ENCODE results near the gene STMN1.

The STMN1 gene

GRCh38 chr1:25929016-25929415, 22.8 kb upstream of the STMN1 start:
- CTCF ChIA-PET: interaction anchor here (0.9 kb wide), 1 partner anchor 42 kb away, joined by 3 read pairs; no protein-coding TSS in a partner anchor
- no peak overlapping the region for H3K27ac Mint-ChIP-seq
- no peak for DNase-seq
- no peaks in the 10 kb centered on the region for H3K36me3 Mint-ChIP-seq
- no peak overlapping the region for H3K4me3 Mint-ChIP-seq
- H3K27me3 Mint-ChIP-seq: peaks cover 79% of the 10 kb centered on the region
- H3K9me3 Mint-ChIP-seq: no peaks in the 10 kb centered on the region
- H3K4me1 Mint-ChIP-seq: peaks cover 2% of the 10 kb centered on the region

- H3K27me3 Mint-ChIP-seq: peaks cover 81% of the 10 kb centered on the region
These were observed 21.5 kb upstream of the STMN1 start for GRCh38 chr1:25927521-25928265.

GRCh38 chr1:25926731-25927496, 20.7 kb upstream of the STMN1 start:
- Mint-ChIP-seq H3K4me3 (no peak overlapping the region), H3K27me3 (peaks cover 88% of the 10 kb centered on the region), H3K27ac (no peak overlapping the region), H3K36me3 (no peaks in the 10 kb centered on the region), H3K9me3 (no peaks in the 10 kb centered on the region), H3K4me1 (peaks cover 18% of the 10 kb centered on the region)
- no peak for DNase-seq
- CTCF ChIA-PET: interaction anchor here (0.7 to 1.0 kb wide), 2 partner anchors 38 to 90 kb away, joined by 3 read pairs; no protein-coding TSS in a partner anchor

More at GRCh38 chr1:25927521-25928265, 21.5 kb upstream of the STMN1 start:
- no peak overlapping the region for H3K4me3 Mint-ChIP-seq
- CTCF ChIA-PET: no interaction called here
- no peaks in the 10 kb centered on the region for H3K36me3 Mint-ChIP-seq
- H3K4me1 Mint-ChIP-seq: peaks cover 11% of the 10 kb centered on the region
- no peak for DNase-seq
- H3K27ac Mint-ChIP-seq: no peak overlapping the region
- H3K9me3 Mint-ChIP-seq: no peaks in the 10 kb centered on the region

GRCh38 chr1:25924454-25924853, 18.2 kb upstream of the STMN1 start:
- Mint-ChIP-seq H3K27me3 (peaks cover 73% of the 10 kb centered on the region), H3K9me3 (no peaks in the 10 kb centered on the region), H3K36me3 (no peaks in the 10 kb centered on the region), H3K4me3 (no peak overlapping the region), H3K27ac (no peak overlapping the region), H3K4me1 (peaks cover 31% of the 10 kb centered on the region)
- DNase-seq: no peak
- CTCF ChIA-PET: interaction anchor here (1.2 kb wide), 1 partner anchor 29 kb away, joined by 3 read pairs; no protein-coding TSS in a partner anchor

GRCh38 chr1:25922971-25923552, 16.8 kb upstream of the STMN1 start:
- Mint-ChIP-seq H3K4me3 (peak overlapping the region; percentile 76), H3K9me3 (no peaks in the 10 kb centered on the region), H3K27ac (no peak overlapping the region), H3K36me3 (peaks cover under 1% of the 10 kb centered on the region), H3K27me3 (peaks cover 66% of the 10 kb centered on the region), H3K4me1 (peaks cover 37% of the 10 kb centered on the region)
- CTCF ChIA-PET: interaction anchor here (3.3 kb wide), 1 partner anchor 27 kb away, joined by 12 read pairs; no protein-coding TSS in a partner anchor
- DNase-seq: no peak

GRCh38 chr1:25922056-25922970, 16.1 kb upstream of the STMN1 start:
- peaks cover 44% of the 10 kb centered on the region for H3K4me1 Mint-ChIP-seq
- no peaks in the 10 kb centered on the region for H3K9me3 Mint-ChIP-seq

GRCh38 chr1:25918615-25919014, 12.4 kb upstream of the STMN1 start:
- DNase-seq: no peak
- peaks cover 31% of the 10 kb centered on the region for H3K27me3 Mint-ChIP-seq
- CTCF ChIA-PET: interaction anchor here (1.0 to 1.1 kb wide), 2 partner anchors 14 to 23 kb away, joined by 3 to 5 read pairs; no protein-coding TSS in a partner anchor
- H3K4me3 Mint-ChIP-seq: no peak overlapping the region
- H3K36me3 Mint-ChIP-seq: peaks cover 1% of the 10 kb centered on the region
- H3K9me3 Mint-ChIP-seq: no peaks in the 10 kb centered on the region
- peaks cover 40% of the 10 kb centered on the region for H3K4me1 Mint-ChIP-seq
- H3K27ac Mint-ChIP-seq: no peak overlapping the region

More at GRCh38 chr1:25922056-25922970, 16.1 kb upstream of the STMN1 start:
- CTCF ChIA-PET: interaction anchor here (1.5 to 3.3 kb wide), 2 partner anchors 11 to 26 kb away, joined by 3 to 12 read pairs; no protein-coding TSS in a partner anchor
- Mint-ChIP-seq H3K27ac (peak overlapping the region; percentile 78), H3K27me3 (peaks cover 62% of the 10 kb centered on the region), H3K36me3 (peaks cover 1% of the 10 kb centered on the region), H3K4me3 (peak overlapping the region; percentile 76)
- peak; percentile 76 for DNase-seq

GRCh38 chr1:25917996-25918395, 11.8 kb upstream of the STMN1 start:
- CTCF ChIA-PET: interaction anchor here (1.0 to 1.1 kb wide), 2 partner anchors 13 to 22 kb away, joined by 3 to 5 read pairs; no protein-coding TSS in a partner anchor
- DNase-seq: peak; percentile 36
- no peak overlapping the region for H3K4me3 Mint-ChIP-seq
- H3K4me1 Mint-ChIP-seq: peaks cover 36% of the 10 kb centered on the region
- H3K27ac Mint-ChIP-seq: peak overlapping the region; percentile 38
- no peaks in the 10 kb centered on the region for H3K9me3 Mint-ChIP-seq
- H3K27me3 Mint-ChIP-seq: peaks cover 25% of the 10 kb centered on the region
- peaks cover 1% of the 10 kb centered on the region for H3K36me3 Mint-ChIP-seq

- Mint-ChIP-seq H3K27ac (no peak overlapping the region), H3K27me3 (peaks cover 24% of the 10 kb centered on the region), H3K4me1 (peaks cover 25% of the 10 kb centered on the region), H3K9me3 (no peaks in the 10 kb centered on the region), H3K36me3 (peaks cover 1% of the 10 kb centered on the region), H3K4me3 (no peak overlapping the region)
- CTCF ChIA-PET: interaction anchor here (1.1 kb wide), 1 partner anchor 81 kb away, joined by 3 read pairs; the partner anchor contains the start of gene PAFAH2
- no peak for DNase-seq
These were observed 10.2 kb upstream of the STMN1 start for GRCh38 chr1:25916460-25916859.

- DNase-seq: no peak
- peaks cover 1% of the 10 kb centered on the region for H3K36me3 Mint-ChIP-seq
- no peak overlapping the region for H3K4me3 Mint-ChIP-seq
- peaks cover 16% of the 10 kb centered on the region for H3K4me1 Mint-ChIP-seq
- H3K27me3 Mint-ChIP-seq: peaks cover 22% of the 10 kb centered on the region
- CTCF ChIA-PET: interaction anchor here (0.8 to 2.0 kb wide), 3 partner anchors 19 to 83 kb away, joined by 3 to 5 read pairs (median 4); partner anchors contain the start of gene PAFAH2
- H3K27ac Mint-ChIP-seq: no peak overlapping the region
- H3K9me3 Mint-ChIP-seq: no peaks in the 10 kb centered on the region
These were observed 8.1 kb upstream of the STMN1 start for GRCh38 chr1:25914074-25914995.

- H3K4me1 Mint-ChIP-seq: peaks cover 11% of the 10 kb centered on the region
- peaks cover 1% of the 10 kb centered on the region for H3K36me3 Mint-ChIP-seq
- DNase-seq: no peak
- peaks cover 33% of the 10 kb centered on the region for H3K27me3 Mint-ChIP-seq
- CTCF ChIA-PET: interaction anchor here (1.0 to 2.0 kb wide), 2 partner anchors 18 to 84 kb away, joined by 3 to 5 read pairs; partner anchors contain the start of gene PAFAH2
- no peak overlapping the region for H3K4me3 Mint-ChIP-seq
- no peak overlapping the region for H3K27ac Mint-ChIP-seq
- no peaks in the 10 kb centered on the region for H3K9me3 Mint-ChIP-seq
These were observed 7.0 kb upstream of the STMN1 start for GRCh38 chr1:25913206-25913605.

GRCh38 chr1:25912076-25912831, 6.0 kb upstream of the STMN1 start:
- no peak for DNase-seq
- no peaks in the 10 kb centered on the region for H3K9me3 Mint-ChIP-seq
- CTCF ChIA-PET: interaction anchor here (1.0 kb wide), 1 partner anchor 17 kb away, joined by 3 read pairs; no protein-coding TSS in a partner anchor
- peaks cover 39% of the 10 kb centered on the region for H3K27me3 Mint-ChIP-seq
- peaks cover 5% of the 10 kb centered on the region for H3K4me1 Mint-ChIP-seq
- no peak overlapping the region for H3K27ac Mint-ChIP-seq
- no peaks in the 10 kb centered on the region for H3K36me3 Mint-ChIP-seq
- H3K4me3 Mint-ChIP-seq: no peak overlapping the region

Data from activated naive CD4-positive, alpha-beta T cell treated with anti-CD3 and anti-CD28 coated beads, Interleukin-2, amount 10 ng/mL, durations not matched to agents 7 days and 5 days (primary cell).